Activated naive CD4-positive, alpha-beta T cell treated with anti-CD3 and anti-CD28 coated beads, Interleukin-2, amount 50 U/mL, for 72 hours (primary cell): ENCODE data around the gene RUNX2. TPM values are rescaled to one million over a fixed set of nuclear protein-coding genes. Genes with fewer than 3 reads are reported as not detected.
A peak's percentile ranks its signal among the peaks of the same experiment; 100 is the strongest.
"Not testable (repeated sequence)": the region's sequence is repeated elsewhere in the genome, so short reads cannot be mapped to it uniquely, and the experiment has no call there.

ENCODE experiments used
- ATAC-seq, 2 donors: fragments of 150-1000 bp; cut with Tn5 transposase; 2 replicates each; pipeline ENCODE4 v1.10.0; 2021; ENCODE audit warnings: mild to moderate bottlenecking in 2 of 2, moderate library complexity in 2 of 2
- DNase-seq, 2 donors: peaks; one replicate each; pipeline ENCODE4 v3.0.0; 2021 to 2022; ENCODE audit warnings: low spot score in 2 of 2
- H3K27ac Mint-ChIP-seq, 2 donors: one replicate each; pipeline ENCODE4 v1.8.0; 2022; ENCODE audit warnings: mild to moderate bottlenecking in 2 of 2, mixed read lengths in 2 of 2
- H3K36me3 Mint-ChIP-seq, 2 donors: one replicate each; pipeline ENCODE4 v1.8.0; 2022; ENCODE audit warnings: mixed read lengths in 2 of 2
- H3K9me3 Mint-ChIP-seq, 2 donors: one replicate each; pipeline ENCODE4 v1.8.0; 2022; ENCODE audit warnings: mixed read lengths in 2 of 2
- total RNA-seq, 2 donors: library from RNA; stranded (reverse); gene quantifications; one replicate each; pipeline ENCODE4 v1.2.3, GENCODE V29; 2022

Gene RUNX2
- total RNA-seq, 2 donors from 2014 or later: 9.5 to 20.8 TPM

- Mint-ChIP-seq H3K9me3 (no peaks in the 10 kb centered on the region), H3K27ac (no peak overlapping the region), H3K36me3 (peaks cover 12 to 15% of the 10 kb centered on the region in 2 donors)
- ATAC-seq (peak in 1 of 2 donors; percentile 57), DNase-seq (no peak)
Observed at GRCh38 chr6:45548657-45549515, 220.8 kb downstream of the RUNX2 start.

GRCh38 chr6:45552536-45552935, 224.4 kb downstream of the RUNX2 start:
- H3K27ac Mint-ChIP-seq: no peak overlapping the region
- H3K36me3 Mint-ChIP-seq: peaks cover 5 to 8% of the 10 kb centered on the region in 2 donors
- H3K9me3 Mint-ChIP-seq: no peaks in the 10 kb centered on the region
- DNase-seq (no peak), ATAC-seq (no peak)

DNA sequence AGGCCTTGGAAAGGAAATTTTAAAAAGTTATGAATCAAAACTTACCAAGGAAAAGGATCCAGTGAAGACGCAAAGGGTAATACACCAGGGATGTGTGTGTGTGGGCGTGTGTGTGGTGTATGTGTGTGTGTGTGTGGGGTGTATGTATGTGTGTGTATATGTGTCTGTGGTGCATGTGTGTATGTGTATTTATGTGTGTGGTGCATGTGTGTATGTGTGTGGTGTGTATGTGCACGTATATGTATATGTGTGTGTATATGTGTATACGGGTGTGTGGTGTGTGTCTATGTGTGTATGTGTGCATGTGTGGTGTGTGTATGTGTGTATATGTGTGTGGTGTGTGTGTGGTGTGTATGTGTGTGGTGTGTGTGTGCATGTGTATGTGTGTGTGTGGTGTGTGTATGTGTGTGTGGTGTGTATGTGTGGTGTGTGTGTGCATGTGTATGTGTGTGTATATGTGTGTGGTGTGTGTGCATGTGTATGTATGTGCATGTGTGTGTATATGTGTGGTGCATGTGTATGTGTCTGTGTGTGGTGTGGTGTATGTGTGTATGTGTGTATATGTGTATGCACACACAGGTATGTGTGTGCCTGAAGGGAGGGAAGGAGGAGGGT, 225.7 kb downstream of the RUNX2 start:
- ATAC-seq (no peak), DNase-seq (no peak)
- Mint-ChIP-seq H3K36me3 (peaks cover 0 to 5% of the 10 kb centered on the region in 2 donors), H3K27ac (peak overlapping the region in 1 of 2 donors; percentile 10), H3K9me3 (no peaks in the 10 kb centered on the region)

GRCh38 chr6:45554591-45554990, 226.5 kb downstream of the RUNX2 start:
- ATAC-seq: no peak
- Mint-ChIP-seq H3K27ac (no peak overlapping the region), H3K9me3 (no peaks in the 10 kb centered on the region), H3K36me3 (peaks cover 0 to 5% of the 10 kb centered on the region in 2 donors)
- no peak for DNase-seq

GRCh38 chr6:45555981-45556771, 228.0 kb downstream of the RUNX2 start:
- Mint-ChIP-seq H3K27ac (no peak overlapping the region), H3K9me3 (peaks cover 3 to 9% of the 10 kb centered on the region in 2 donors), H3K36me3 (peaks cover 5 to 11% of the 10 kb centered on the region in 2 donors)
- ATAC-seq (no peak), DNase-seq (no peak)

DNA sequence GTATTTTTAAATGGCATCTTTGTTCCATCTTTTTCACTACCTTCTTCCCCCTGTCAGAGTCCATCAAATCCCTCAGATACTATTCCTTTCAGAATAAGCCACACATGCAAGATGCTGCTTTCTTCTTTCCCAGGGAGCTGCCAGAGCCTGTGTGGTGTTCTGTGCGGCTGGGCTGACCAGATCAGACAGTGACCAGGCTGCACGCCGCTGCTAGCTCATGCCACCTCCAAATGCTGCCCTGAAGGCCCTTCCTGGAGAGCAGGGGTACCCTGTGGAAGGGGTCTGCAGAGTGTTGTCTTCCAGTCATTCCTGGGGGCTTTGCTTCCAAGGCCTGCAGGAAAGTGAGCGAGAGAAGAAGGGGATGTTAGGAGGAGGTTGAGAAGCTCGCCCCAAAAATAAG, 228.7 kb downstream of the RUNX2 start:
- no peak for DNase-seq
- H3K27ac Mint-ChIP-seq: no peak overlapping the region
- H3K9me3 Mint-ChIP-seq: peaks cover 3 to 14% of the 10 kb centered on the region in 2 donors

GRCh38 chr6:45557454-45557853, 229.3 kb downstream of the RUNX2 start:
- peaks cover 3 to 14% of the 10 kb centered on the region in 2 donors for H3K9me3 Mint-ChIP-seq
- no peak overlapping the region for H3K27ac Mint-ChIP-seq

More for the DNA sequence above, 228.7 kb downstream of the RUNX2 start:
- H3K36me3 Mint-ChIP-seq: peaks cover 5 to 11% of the 10 kb centered on the region in 2 donors
- no peak for ATAC-seq

DNA sequence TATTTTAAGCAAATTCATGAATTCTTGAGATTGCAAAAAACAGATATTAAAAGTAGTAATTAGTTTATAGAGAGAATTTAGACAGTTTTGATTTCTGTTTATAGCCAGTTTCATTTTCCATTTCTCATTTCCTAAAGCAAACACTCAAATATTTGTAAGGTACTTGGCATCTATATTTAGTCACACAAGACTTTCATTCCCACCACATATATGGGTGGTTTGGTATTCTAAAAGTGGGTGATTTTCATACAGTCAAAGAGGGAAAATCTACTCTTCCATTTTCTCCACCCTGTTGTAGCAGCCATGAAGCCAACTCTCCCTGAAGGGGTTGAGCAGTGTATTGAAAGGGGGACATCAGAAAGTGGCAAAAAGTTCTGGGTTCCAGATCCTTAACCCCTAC, 230.7 kb downstream of the RUNX2 start:
- ATAC-seq: peak; percentile 85 to 97
- Mint-ChIP-seq H3K27ac (peak overlapping the region in 1 of 2 donors; percentile 63), H3K9me3 (peaks cover 3 to 14% of the 10 kb centered on the region in 2 donors)

More at GRCh38 chr6:45557454-45557853, 229.3 kb downstream of the RUNX2 start:
- ATAC-seq (no peak), DNase-seq (no peak)
- H3K36me3 Mint-ChIP-seq: peaks cover 5 to 11% of the 10 kb centered on the region in 2 donors

DNA sequence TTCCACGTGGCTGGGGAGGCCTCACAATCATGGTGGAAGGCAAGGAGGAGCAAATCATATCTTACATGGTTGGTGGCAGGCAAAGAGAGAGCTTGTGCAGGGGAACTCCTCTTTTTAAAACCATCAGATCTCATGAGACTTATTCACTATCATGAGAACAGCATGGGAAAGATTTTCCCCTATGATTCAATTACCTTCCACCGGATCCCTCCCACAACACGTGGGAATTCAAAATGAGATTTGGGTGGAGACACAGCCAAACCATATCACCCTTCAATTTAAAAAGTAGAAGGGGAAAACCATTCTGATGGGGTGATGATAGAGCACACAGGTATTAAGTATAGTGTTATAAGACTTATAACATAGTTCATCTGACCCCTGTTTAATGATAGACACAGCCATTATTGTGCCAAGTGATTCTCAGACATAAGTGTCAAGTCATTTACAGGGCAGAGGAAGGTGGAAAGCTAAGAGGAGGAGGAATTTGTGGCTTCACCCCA, 232.2 kb downstream of the RUNX2 start:
- H3K36me3 Mint-ChIP-seq: peaks cover 5 to 11% of the 10 kb centered on the region in 2 donors
- peak in 1 of 2 donors; percentile 54 for ATAC-seq
- H3K27ac Mint-ChIP-seq: peak overlapping the region in 1 of 2 donors; percentile 67
- peaks cover 3 to 14% of the 10 kb centered on the region in 2 donors for H3K9me3 Mint-ChIP-seq
- DNase-seq: not testable (repeated sequence)

More for the DNA sequence above, 230.7 kb downstream of the RUNX2 start:
- no peak for DNase-seq
- peaks cover 5 to 11% of the 10 kb centered on the region in 2 donors for H3K36me3 Mint-ChIP-seq

DNA sequence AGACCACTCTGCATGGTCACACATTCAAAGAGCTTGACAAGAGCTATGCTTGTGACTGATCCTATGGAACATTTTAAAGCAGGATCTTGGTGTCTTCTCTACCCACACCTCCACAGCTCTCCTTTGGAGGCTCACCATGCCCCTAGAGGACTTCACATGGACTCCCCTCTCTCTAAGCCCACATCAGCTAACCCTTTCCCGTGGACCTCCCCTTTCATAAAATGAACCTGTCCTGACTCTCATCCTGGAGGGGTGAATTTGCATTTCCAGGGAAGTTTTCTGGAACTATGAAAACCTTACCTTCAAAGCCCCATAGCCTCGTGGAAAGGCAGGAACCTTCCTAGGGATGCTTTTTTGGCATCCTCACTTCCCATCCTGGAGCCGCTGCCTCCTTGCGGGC, 234.0 kb downstream of the RUNX2 start:
- no peak for DNase-seq
- Mint-ChIP-seq H3K27ac (no peak overlapping the region), H3K9me3 (peaks cover 9 to 24% of the 10 kb centered on the region in 2 donors), H3K36me3 (peaks cover 10 to 11% of the 10 kb centered on the region in 2 donors)
- ATAC-seq: no peak

- DNase-seq (no peak), ATAC-seq (no peak)
- Mint-ChIP-seq H3K9me3 (peaks cover 9 to 24% of the 10 kb centered on the region in 2 donors), H3K27ac (no peak overlapping the region), H3K36me3 (peaks cover 6 to 11% of the 10 kb centered on the region in 2 donors)
Observed at GRCh38 chr6:45563041-45563440, 234.9 kb downstream of the RUNX2 start.

DNA sequence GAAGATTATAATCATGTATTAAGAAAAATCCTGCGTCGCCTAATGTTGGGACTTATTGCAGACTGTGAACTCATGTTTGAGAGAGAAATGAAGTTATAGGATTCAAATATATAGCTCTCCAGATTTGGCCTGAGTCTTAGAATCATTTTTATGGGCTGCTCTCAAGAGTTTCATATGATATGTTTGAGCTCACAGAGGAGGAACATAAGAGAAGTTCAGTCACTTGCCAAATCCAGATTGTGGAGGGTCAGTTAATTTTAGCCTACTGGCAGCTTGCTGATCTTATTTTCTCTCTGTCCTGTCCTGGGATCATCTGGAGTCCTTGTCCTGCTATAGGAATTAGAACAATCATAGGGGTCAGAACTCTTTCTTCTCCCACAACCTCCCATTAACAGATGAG, 235.7 kb downstream of the RUNX2 start:
- Mint-ChIP-seq H3K27ac (no peak overlapping the region), H3K36me3 (peaks cover 6 to 11% of the 10 kb centered on the region in 2 donors), H3K9me3 (peaks cover 9 to 24% of the 10 kb centered on the region in 2 donors)
- ATAC-seq (no peak), DNase-seq (no peak)

DNA sequence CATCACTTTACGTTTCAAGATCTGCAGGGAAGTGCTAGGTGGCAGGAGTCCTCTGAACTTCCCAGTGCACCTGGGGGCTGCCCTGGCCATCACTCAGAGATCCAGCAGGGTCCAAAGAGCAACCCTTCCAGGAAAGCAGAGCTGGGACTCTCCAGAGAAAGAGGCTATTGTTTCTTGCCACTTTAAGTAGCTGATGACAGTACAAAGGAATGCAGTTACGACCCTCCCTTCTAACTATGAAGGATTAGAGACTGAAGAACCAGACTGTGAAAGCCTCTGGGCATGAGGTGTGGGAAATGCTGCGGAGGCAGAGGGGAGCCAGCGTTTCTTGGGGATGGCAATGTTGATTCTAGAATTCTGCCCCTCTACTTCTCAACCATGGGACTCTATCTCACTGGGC, 238.8 kb downstream of the RUNX2 start:
- H3K27ac Mint-ChIP-seq: no peak overlapping the region
- peaks cover 0 to 6% of the 10 kb centered on the region in 2 donors for H3K36me3 Mint-ChIP-seq
- H3K9me3 Mint-ChIP-seq: peaks cover 6 to 10% of the 10 kb centered on the region in 2 donors
- DNase-seq (no peak), ATAC-seq (no peak)

DNA sequence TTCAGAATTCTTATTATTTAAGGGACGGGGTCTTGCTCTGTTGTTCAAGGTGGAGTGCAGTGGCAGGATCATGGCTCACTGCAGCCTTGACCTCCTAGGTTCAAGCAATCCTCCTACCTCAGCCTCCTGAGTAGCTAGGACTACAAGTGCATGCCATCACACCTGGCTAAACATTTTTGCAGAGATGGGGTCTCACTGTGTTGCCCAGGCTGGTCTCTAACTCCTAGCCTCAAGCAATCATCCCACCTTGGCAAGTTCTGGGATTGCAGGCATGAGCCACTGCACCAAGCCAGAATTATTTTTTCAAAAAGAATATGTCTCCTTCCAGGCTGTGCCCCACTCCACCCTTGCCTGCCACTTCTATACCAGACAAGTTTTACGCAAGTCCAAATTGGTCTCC, 239.7 kb downstream of the RUNX2 start:
- no peak for DNase-seq
- Mint-ChIP-seq H3K9me3 (peaks cover 6 to 10% of the 10 kb centered on the region in 2 donors), H3K36me3 (peaks cover 0 to 6% of the 10 kb centered on the region in 2 donors), H3K27ac (no peak overlapping the region)
- ATAC-seq: no peak

- H3K9me3 Mint-ChIP-seq: peaks cover 6 to 10% of the 10 kb centered on the region in 2 donors
Observed at GRCh38 chr6:45568626-45569025, 240.5 kb downstream of the RUNX2 start.

GRCh38 chr6:45569210-45569945, 241.2 kb downstream of the RUNX2 start:
- ATAC-seq (peak in 1 of 2 donors; percentile 31), DNase-seq (no peak)
- Mint-ChIP-seq H3K9me3 (peaks cover 6 to 10% of the 10 kb centered on the region in 2 donors), H3K36me3 (peaks cover 0 to 6% of the 10 kb centered on the region in 2 donors), H3K27ac (peak overlapping the region in 1 of 2 donors; percentile 52)

More at GRCh38 chr6:45568626-45569025, 240.5 kb downstream of the RUNX2 start:
- DNase-seq (no peak), ATAC-seq (no peak)
- Mint-ChIP-seq H3K36me3 (peaks cover 0 to 6% of the 10 kb centered on the region in 2 donors), H3K27ac (peak overlapping the region in 1 of 2 donors; percentile 52)
